Caco-2 (cell line): Measurements from ENCODE around the gene FER. TPM values are rescaled to one million over a fixed set of nuclear protein-coding genes. Genes with fewer than 3 reads are reported as not detected.

Source experiments
- BruUV-seq: library from RNA; stranded (reverse); fragments of 400-500 nt; replicated peaks from 2 replicates; lab custom pipeline; 2021; lab: Mats Ljungman, UMichigan
- CTCF ChIA-PET: fragments of 300-600 bp; sonication (Branson Sonifier 250); formaldehyde crosslinking; loops from one replicate; lab custom pipeline; 2022; ENCODE audit warnings: antibody characterized with exemption; lab: Charles Lee
- POLR2A ChIA-PET: fragments of 300-600 bp; sonication (Branson Sonifier 250); formaldehyde crosslinking; loops from one replicate; lab custom pipeline; 2022; ENCODE audit warnings: antibody characterized with exemption; lab: Charles Lee
- DNase-seq, 2 experiments: peaks; one replicate each; pipeline versions ENCODE4 v3.0.0 to v3.0.0-alpha.2; 2020 to 2022
- H3K27me3 ChIP-seq: replicated peaks from 2 replicates; pipeline ENCODE4 v1.6.0; 2011; ENCODE audit warnings: low read length; ENCODE audit not compliant: control insufficient read depth, insufficient read depth
- H3K36me3 ChIP-seq: 2 replicates; pipeline ENCODE4 v1.5.1; 2011; ENCODE audit warnings: low read length; ENCODE audit not compliant: control insufficient read depth, insufficient read depth
- H3K4me1 ChIP-seq: fragments of 250-450 bp; sonication (Bioruptor Pico); 2 replicates; pipeline ENCODE4 v1.5.1; 2020; ENCODE audit warnings: mild to moderate bottlenecking
- H3K4me3 ChIP-seq: 2 replicates; pipeline ENCODE4 v1.5.1; 2011; ENCODE audit warnings: low read depth, mild to moderate bottlenecking, control low read depth, low read length
- H3K9me3 ChIP-seq: fragments of 250-450 bp; sonication (Bioruptor Pico); 2 replicates; pipeline ENCODE4 v1.5.1; 2020; ENCODE audit warnings: mild to moderate bottlenecking, moderate library complexity
- H3K27ac Mint-ChIP-seq: one replicate; pipeline ENCODE4 v1.8.0; 2022; ENCODE audit warnings: mixed read lengths; ENCODE audit not compliant: unreplicated experiment
- H3K27me3 Mint-ChIP-seq: one replicate; pipeline ENCODE4 v1.8.0; 2022; ENCODE audit warnings: mixed read lengths; ENCODE audit not compliant: insufficient read depth, unreplicated experiment
- H3K36me3 Mint-ChIP-seq: one replicate; pipeline ENCODE4 v1.8.0; 2022; ENCODE audit warnings: mild to moderate bottlenecking, mixed read lengths; ENCODE audit not compliant: insufficient read depth, unreplicated experiment
- H3K4me1 Mint-ChIP-seq: one replicate; pipeline ENCODE4 v1.8.0; 2022; ENCODE audit warnings: low read depth, mixed read lengths; ENCODE audit not compliant: unreplicated experiment
- H3K4me3 Mint-ChIP-seq: one replicate; pipeline ENCODE4 v1.8.0; 2022; ENCODE audit warnings: mild to moderate bottlenecking, moderate library complexity, mixed read lengths; ENCODE audit not compliant: unreplicated experiment
- H3K9me3 Mint-ChIP-seq: one replicate; pipeline ENCODE4 v1.8.0; 2022; ENCODE audit warnings: mixed read lengths; ENCODE audit not compliant: unreplicated experiment
- CTCF ChIP-seq, 2 experiments: fragments of 200-600 bp in 1 of 2; IDR thresholded peaks; 1 replicate in 1 of 2; 2 replicates in 1 of 2; pipeline versions ENCODE4 v1.5.1 to v1.8.0; 2011 to 2022; ENCODE audit warnings: antibody characterized with exemption in 1 of 2, control low read depth in 1 of 2, inconsistent platforms in 1 of 2, low read depth in 1 of 2, low read length in 1 of 2, mild to moderate bottlenecking in 1 of 2, moderate library complexity in 1 of 2; ENCODE audit not compliant: insufficient read depth in 1 of 2, severe bottlenecking in 1 of 2, unreplicated experiment in 1 of 2
- intact Hi-C: fragments of 100-400 bp; cut with micrococcal nuclease; formaldehyde crosslinking; loops from one replicate; pipeline ENCODE4 v1.10.0; 2022; ENCODE audit not compliant: unreplicated experiment
- total RNA-seq: library from RNA; stranded (reverse); gene quantifications from 2 replicates; pipeline ENCODE4 v1.2.3, GENCODE V29; 2022

FER gene
- total RNA-seq, 1 experiment from 2014 or later: 43.1 TPM

- POLR2A ChIA-PET: no interaction called here
- CTCF ChIA-PET: no interaction called here
- H3K9me3 ChIP-seq: no peaks in the 10 kb centered on the region
- no peaks in the 10 kb centered on the region for H3K27me3 ChIP-seq
- H3K4me1 ChIP-seq: no peaks in the 10 kb centered on the region
- no peaks in the 10 kb centered on the region for H3K36me3 ChIP-seq
- TF ChIP-seq CTCF (IDR thresholded peaks at IDR 0.05; ENCODE audit: insufficient read depth in 1 of 2, low read depth in 1 of 2, low read length in 1 of 2, severe bottlenecking in 1 of 2, unreplicated experiment in 1 of 2): no peak
- H3K4me3 ChIP-seq: no peak overlapping the region
- intact Hi-C loops: no loop called here
- Mint-ChIP-seq H3K4me1 (no peaks in the 10 kb centered on the region), H3K9me3 (no peaks in the 10 kb centered on the region), H3K27ac (no peak overlapping the region), H3K27me3 (no peaks in the 10 kb centered on the region), H3K4me3 (no peak overlapping the region), H3K36me3 (no peaks in the 10 kb centered on the region)
- DNase-seq: no peak
- BruUV-seq: no TSS peak
Measured at GRCh38 chr5:108878756-108879155, 131.1 kb downstream of the FER start.

- no peaks in the 10 kb centered on the region for H3K9me3 Mint-ChIP-seq
- no peak overlapping the region for H3K4me3 Mint-ChIP-seq
- H3K36me3 Mint-ChIP-seq: peaks cover 4% of the 10 kb centered on the region
- H3K27me3 Mint-ChIP-seq: no peaks in the 10 kb centered on the region
- peaks cover 10% of the 10 kb centered on the region for H3K4me1 Mint-ChIP-seq
- BruUV-seq: no TSS peak
- Histone ChIP-seq H3K4me3 (no peak overlapping the region), H3K27me3 (no peaks in the 10 kb centered on the region), H3K36me3 (no peaks in the 10 kb centered on the region), H3K4me1 (no peaks in the 10 kb centered on the region), H3K9me3 (no peaks in the 10 kb centered on the region)
- H3K27ac Mint-ChIP-seq: no peak overlapping the region
- no peak for DNase-seq
- intact Hi-C loops: no loop called here
- ChIA-PET CTCF (no interaction called here), POLR2A (no interaction called here)
- TF ChIP-seq CTCF (IDR thresholded peaks at IDR 0.05; ENCODE audit: insufficient read depth in 1 of 2, low read depth in 1 of 2, low read length in 1 of 2, severe bottlenecking in 1 of 2, unreplicated experiment in 1 of 2): no peak
Measured at GRCh38 chr5:108881133-108881532, 133.4 kb downstream of the FER start.

GRCh38 chr5:108884736-108885135 is 137.0 kb downstream of the FER start:
- no peaks in the 10 kb centered on the region for H3K27me3 ChIP-seq
- BruUV-seq: no TSS peak
- no peak for TF ChIP-seq CTCF (IDR thresholded peaks at IDR 0.05; ENCODE audit: insufficient read depth in 1 of 2, low read depth in 1 of 2, low read length in 1 of 2, severe bottlenecking in 1 of 2, unreplicated experiment in 1 of 2)
- H3K27ac Mint-ChIP-seq: no peak overlapping the region
- ChIA-PET CTCF (no interaction called here), POLR2A (no interaction called here)
- H3K36me3 Mint-ChIP-seq: peaks cover 4% of the 10 kb centered on the region
- no peaks in the 10 kb centered on the region for H3K36me3 ChIP-seq
- no peak overlapping the region for H3K4me3 ChIP-seq
- H3K27me3 Mint-ChIP-seq: no peaks in the 10 kb centered on the region
- peaks cover 10% of the 10 kb centered on the region for H3K4me1 Mint-ChIP-seq
- DNase-seq: no peak
- no peak overlapping the region for H3K4me3 Mint-ChIP-seq
- no peaks in the 10 kb centered on the region for H3K4me1 ChIP-seq
- H3K9me3 Mint-ChIP-seq: no peaks in the 10 kb centered on the region
- H3K9me3 ChIP-seq: no peaks in the 10 kb centered on the region
- intact Hi-C loops: no loop called here
